Uterus (tissue), 4 donors: ENCODE measurements around the gene KCNQ5. TPM values are rescaled to one million over a fixed set of nuclear protein-coding genes. Genes with fewer than 3 reads are reported as not detected.

Experiments used
- DNase-seq, 2 donors: peaks; one replicate each; pipeline ENCODE4 v3.0.0-alpha.2; 2019 to 2020
- H3K27ac ChIP-seq, 2 donors: fragments of 200-600 bp; sonication (generic); 1 replicate in 1 of 2; 2 replicates in 1 of 2; pipeline ENCODE4 v1.5.1; 2016 to 2018
- H3K27me3 ChIP-seq, 2 donors: fragments of 200-600 bp; sonication (generic); one replicate each; pipeline ENCODE4 v1.5.1; 2018 to 2019; ENCODE audit warnings: control low read depth in 1 of 2
- H3K36me3 ChIP-seq, 2 donors: fragments of 200-600 bp; sonication (generic); one replicate each; pipeline ENCODE4 v1.5.1; 2019; ENCODE audit warnings: control low read depth in 1 of 2
- H3K4me1 ChIP-seq, 2 donors: fragments of 200-600 bp; sonication (generic); one replicate each; pipeline ENCODE4 v1.5.1; 2018 to 2019; ENCODE audit warnings: control low read depth in 1 of 2
- H3K4me3 ChIP-seq, 2 donors: fragments of 200-600 bp; sonication (generic); 1 replicate in 1 of 2; 2 replicates in 1 of 2; pipeline ENCODE4 v1.5.1; 2018 to 2019; ENCODE audit warnings: mild to moderate bottlenecking in 1 of 2
- H3K9me3 ChIP-seq, 2 donors: fragments of 200-600 bp; sonication (generic); one replicate each; pipeline ENCODE4 v1.5.1; 2019; ENCODE audit warnings: control low read depth in 1 of 2
- POLR2A ChIP-seq, 2 donors: fragments of 450-650 bp; IDR thresholded peaks; one replicate each; pipeline ENCODE4 v1.6.1; 2016; ENCODE audit warnings: antibody characterized with exemption in 2 of 2, mild to moderate bottlenecking in 1 of 2, moderate library complexity in 1 of 2
- intact Hi-C: fragments of 100-400 bp; cut with DNase I; formaldehyde crosslinking; loops from one replicate; pipeline ENCODE4 v1.15.1; 2023; ENCODE audit warnings: low total_unique reads
- total RNA-seq, 4 donors: library from RNA; depleted of rRNA in 3 of 4; stranded (reverse); fragments of >200 nt in 3 of 4; gene quantifications; one replicate each; pipeline versions ENCODE4 v1.1.0 to v1.2.4, GENCODE V29; 2014 to 2023
- TF ChIP-seq, protein P1 (sequence below), 4 experiments: fragments of 200-600 bp in 2 of 4; fragments of 450-650 bp in 2 of 4; sonication (generic) in 2 of 4; IDR thresholded peaks; one replicate each; pipeline ENCODE4 v1.5.1; 2016 to 2019; ENCODE audit warnings: antibody characterized with exemption in 4 of 4, mild to moderate bottlenecking in 2 of 4, moderate library complexity in 1 of 4
- donor health status: DM: yes; HTN: yes; CAD: no.

KCNQ5 gene
- total RNA-seq, 4 donors from 2014 or later = 0.34 to 2.4 TPM; not detected in 2

DNA sequence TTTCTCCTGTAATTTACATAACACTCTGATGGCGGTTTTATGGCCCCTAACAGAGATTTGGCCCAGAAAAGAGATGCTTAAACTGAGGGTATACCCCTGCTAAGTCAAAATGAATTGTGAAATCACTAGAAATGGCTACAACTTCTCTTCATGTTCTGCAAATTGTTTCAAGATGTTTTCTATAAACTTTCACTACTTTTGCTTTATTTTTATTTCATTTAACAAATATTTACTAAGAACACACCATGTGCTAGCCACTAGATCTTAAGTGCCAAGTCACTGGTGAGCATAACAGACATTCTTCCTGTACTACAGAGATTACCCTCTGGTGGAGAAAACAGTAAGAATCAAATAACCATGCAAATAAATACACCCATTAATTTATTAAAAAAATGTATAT lies 87.6 kb downstream of the KCNQ5 start:
- Histone ChIP-seq H3K4me1 (no peaks in the 10 kb centered on the region), H3K9me3 (no peaks in the 10 kb centered on the region), H3K36me3 (no peaks in the 10 kb centered on the region), H3K27me3 (no peaks in the 10 kb centered on the region), H3K27ac (no peak overlapping the region), H3K4me3 (no peak overlapping the region)
- intact Hi-C loops = no loop called here
- TF ChIP-seq, protein P1, sequence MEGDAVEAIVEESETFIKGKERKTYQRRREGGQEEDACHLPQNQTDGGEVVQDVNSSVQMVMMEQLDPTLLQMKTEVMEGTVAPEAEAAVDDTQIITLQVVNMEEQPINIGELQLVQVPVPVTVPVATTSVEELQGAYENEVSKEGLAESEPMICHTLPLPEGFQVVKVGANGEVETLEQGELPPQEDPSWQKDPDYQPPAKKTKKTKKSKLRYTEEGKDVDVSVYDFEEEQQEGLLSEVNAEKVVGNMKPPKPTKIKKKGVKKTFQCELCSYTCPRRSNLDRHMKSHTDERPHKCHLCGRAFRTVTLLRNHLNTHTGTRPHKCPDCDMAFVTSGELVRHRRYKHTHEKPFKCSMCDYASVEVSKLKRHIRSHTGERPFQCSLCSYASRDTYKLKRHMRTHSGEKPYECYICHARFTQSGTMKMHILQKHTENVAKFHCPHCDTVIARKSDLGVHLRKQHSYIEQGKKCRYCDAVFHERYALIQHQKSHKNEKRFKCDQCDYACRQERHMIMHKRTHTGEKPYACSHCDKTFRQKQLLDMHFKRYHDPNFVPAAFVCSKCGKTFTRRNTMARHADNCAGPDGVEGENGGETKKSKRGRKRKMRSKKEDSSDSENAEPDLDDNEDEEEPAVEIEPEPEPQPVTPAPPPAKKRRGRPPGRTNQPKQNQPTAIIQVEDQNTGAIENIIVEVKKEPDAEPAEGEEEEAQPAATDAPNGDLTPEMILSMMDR (IDR thresholded peaks at IDR 0.05) = no peak
- TF ChIP-seq POLR2A (IDR thresholded peaks at IDR 0.05) = no peak
- DNase-seq = no peak

DNA sequence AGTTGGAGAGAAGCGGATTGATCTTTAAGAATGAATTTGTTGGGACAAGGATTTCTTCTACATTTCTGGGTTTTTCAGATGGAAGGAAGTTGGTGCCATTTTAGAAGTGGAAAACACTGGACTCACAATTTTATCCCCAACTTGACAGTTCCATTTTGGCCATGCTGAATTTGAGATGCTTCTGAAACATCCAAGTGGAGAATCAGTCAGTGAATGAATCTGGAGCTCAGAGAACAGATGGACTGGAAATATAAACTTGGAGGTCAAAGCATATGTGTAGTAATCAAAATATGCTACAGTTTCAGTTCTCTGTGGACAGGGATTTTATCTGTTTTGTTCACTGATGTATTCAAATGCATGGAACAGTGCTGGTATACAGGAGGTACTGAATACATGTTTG lies 89.9 kb downstream of the KCNQ5 start:
- H3K4me3 ChIP-seq = no peak overlapping the region
- intact Hi-C loops = no loop called here
- H3K27me3 ChIP-seq = no peaks in the 10 kb centered on the region
- H3K27ac ChIP-seq = no peak overlapping the region
- H3K36me3 ChIP-seq = no peaks in the 10 kb centered on the region
- DNase-seq = no peak
- no peaks in the 10 kb centered on the region for H3K4me1 ChIP-seq
- TF ChIP-seq, protein P1 (IDR thresholded peaks at IDR 0.05) = no peak
- no peak for TF ChIP-seq POLR2A (IDR thresholded peaks at IDR 0.05)
- H3K9me3 ChIP-seq = no peaks in the 10 kb centered on the region

DNA sequence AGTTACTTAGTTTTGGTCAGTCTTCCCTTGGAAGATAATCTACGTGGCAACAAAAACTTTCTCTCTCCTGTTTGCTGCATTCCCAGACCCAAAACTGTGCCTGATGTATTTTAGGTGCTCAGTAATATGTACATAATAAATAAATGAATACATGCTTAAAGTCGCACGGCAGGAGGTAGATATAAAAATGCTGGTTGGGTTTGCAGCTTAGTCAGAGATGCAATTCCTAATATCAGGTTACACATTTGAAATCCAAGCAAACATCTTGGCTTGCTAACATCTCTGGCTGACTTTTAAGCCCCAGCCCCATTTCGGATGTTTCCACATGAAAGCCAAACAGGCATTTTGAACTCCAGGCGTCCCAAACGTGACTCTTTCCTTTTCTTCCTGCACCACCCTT lies 91.0 kb downstream of the KCNQ5 start:
- Histone ChIP-seq H3K27ac (no peak overlapping the region), H3K27me3 (no peaks in the 10 kb centered on the region), H3K9me3 (no peaks in the 10 kb centered on the region), H3K4me1 (no peaks in the 10 kb centered on the region), H3K36me3 (no peaks in the 10 kb centered on the region), H3K4me3 (no peak overlapping the region)
- no peak for DNase-seq
- intact Hi-C loops = no loop called here
- TF ChIP-seq, protein P1 (IDR thresholded peaks at IDR 0.05) = no peak

DNA sequence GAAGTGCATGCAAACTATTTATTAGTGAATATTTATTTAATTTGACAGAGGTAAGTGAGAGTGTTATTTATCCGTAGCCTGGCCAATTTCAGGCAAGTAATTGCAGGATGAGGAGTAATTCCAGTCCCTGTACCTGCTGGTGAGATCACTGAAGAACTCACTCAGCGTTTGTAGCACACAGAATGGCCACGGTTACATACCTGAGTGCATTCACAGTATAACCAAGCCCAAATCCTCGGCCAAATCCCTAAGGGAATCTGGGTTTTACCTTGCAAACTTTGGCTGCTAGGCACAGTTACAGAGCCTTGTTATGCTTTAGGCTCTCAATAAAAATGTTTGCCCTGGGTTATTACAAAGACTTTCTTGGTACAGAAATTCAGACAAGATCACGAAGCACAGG lies 93.3 kb downstream of the KCNQ5 start:
- H3K27me3 ChIP-seq = no peaks in the 10 kb centered on the region
- no peak for TF ChIP-seq POLR2A (IDR thresholded peaks at IDR 0.05)
- TF ChIP-seq, protein P1 (IDR thresholded peaks at IDR 0.05) = no peak
- H3K36me3 ChIP-seq = no peaks in the 10 kb centered on the region
- H3K9me3 ChIP-seq = no peaks in the 10 kb centered on the region
- intact Hi-C loops = no loop called here
- no peak for DNase-seq
- H3K4me1 ChIP-seq = no peaks in the 10 kb centered on the region
- H3K4me3 ChIP-seq = no peak overlapping the region
- H3K27ac ChIP-seq = no peak overlapping the region

DNA sequence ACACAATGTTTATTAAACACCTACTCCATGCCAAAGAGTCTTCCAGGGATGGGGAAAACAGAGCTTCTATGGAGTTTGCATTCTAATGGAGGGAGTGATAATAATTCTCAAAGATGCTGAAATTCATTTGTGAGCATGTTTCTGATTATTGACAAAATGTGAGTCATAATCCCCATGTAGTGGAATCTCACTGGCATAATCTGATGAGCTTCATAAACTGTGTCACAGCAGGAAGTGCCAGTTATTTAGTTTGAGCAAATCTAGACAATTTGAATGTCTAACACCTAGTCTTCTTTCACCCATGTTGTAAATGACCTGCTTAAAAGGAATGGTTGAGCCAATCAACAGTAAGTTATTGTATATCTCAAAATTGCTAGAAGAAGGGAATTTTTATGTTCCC lies 95.1 kb downstream of the KCNQ5 start:
- H3K4me1 ChIP-seq = no peaks in the 10 kb centered on the region
- no peak overlapping the region for H3K4me3 ChIP-seq
- intact Hi-C loops = no loop called here
- no peak overlapping the region for H3K27ac ChIP-seq
- no peak for TF ChIP-seq POLR2A (IDR thresholded peaks at IDR 0.05)
- TF ChIP-seq, protein P1 (IDR thresholded peaks at IDR 0.05) = no peak
- H3K27me3 ChIP-seq = no peaks in the 10 kb centered on the region
- no peaks in the 10 kb centered on the region for H3K9me3 ChIP-seq
- H3K36me3 ChIP-seq = no peaks in the 10 kb centered on the region
- DNase-seq = no peak
